NB4 (cell line): ENCODE measurements around the gene KPNA3.

Experiments
- CTCF ChIP-seq: IDR thresholded peaks from one replicate; pipeline ENCODE4 v1.5.1; 2012; ENCODE audit warnings: low read depth, low read length
- MAX ChIP-seq: IDR thresholded peaks from 2 replicates; pipeline ENCODE4 v1.6.1; 2011; ENCODE audit warnings: low read depth, low read length
- MYC ChIP-seq: IDR thresholded peaks from 2 replicates; pipeline ENCODE4 v1.6.1; 2011; ENCODE audit warnings: low read depth, low read length
- POLR2A ChIP-seq: IDR thresholded peaks from 2 replicates; pipeline ENCODE4 v1.6.1; 2011; ENCODE audit warnings: mild to moderate bottlenecking; ENCODE audit not compliant: insufficient read length; ENCODE audit errors: extremely low read depth

- TF ChIP-seq POLR2A = no peak
- TF ChIP-seq CTCF = no peak
- no peak for TF ChIP-seq MYC
- no peak for TF ChIP-seq MAX
Observed at GRCh38 chr13:49746111-49746510, 46.4 kb downstream of the KPNA3 start.
